Aorta (tissue), 5 donors: ENCODE measurements around the gene TMEM101. TPM values are rescaled to one million over a fixed set of nuclear protein-coding genes. Genes with fewer than 3 reads are reported as not detected.
A peak's percentile ranks its signal among the peaks of the same experiment; 100 is the strongest.

Experiments
- ATAC-seq: fragments of 200-7000 bp; cut with Tn5 transposase; one replicate; pipeline ENCODE4 v1.9.1; 2022; ENCODE audit warnings: moderate library complexity; ENCODE audit not compliant: low FRiP score
- DNase-seq, 2 donors: peaks; one replicate each; pipeline ENCODE4 v3.0.0-alpha.2; 2020
- H3K27ac ChIP-seq, 2 donors: one replicate each; pipeline ENCODE4 v1.5.1; 2013; ENCODE audit warnings: low read length in 2 of 2, mild to moderate bottlenecking in 2 of 2, moderate library complexity in 2 of 2, control low read depth in 1 of 2, inconsistent platforms in 1 of 2, low read depth in 1 of 2
- H3K27me3 ChIP-seq, 2 donors: one replicate each; pipeline ENCODE4 v1.6.1; 2013; ENCODE audit warnings: control low read depth in 1 of 2, low read length in 1 of 2, mild to moderate bottlenecking in 1 of 2, moderate library complexity in 1 of 2; ENCODE audit not compliant: insufficient read depth in 2 of 2, control insufficient read depth in 1 of 2
- H3K36me3 ChIP-seq, 2 donors: one replicate each; pipeline ENCODE4 v1.6.1; 2013; ENCODE audit warnings: control low read depth in 1 of 2, low read length in 1 of 2, mild to moderate bottlenecking in 1 of 2; ENCODE audit not compliant: insufficient read depth in 2 of 2, control insufficient read depth in 1 of 2
- H3K4me1 ChIP-seq, 2 donors: one replicate each; pipeline ENCODE4 v1.6.1; 2013; ENCODE audit warnings: low read length in 2 of 2, control low read depth in 1 of 2, mild to moderate bottlenecking in 1 of 2, moderate library complexity in 1 of 2; ENCODE audit not compliant: insufficient read depth in 2 of 2, control insufficient read depth in 1 of 2
- H3K4me3 ChIP-seq, 2 donors: one replicate each; pipeline ENCODE4 v1.5.1; 2013; ENCODE audit warnings: low read length in 2 of 2, control low read depth in 1 of 2, mild to moderate bottlenecking in 1 of 2
- H3K9me3 ChIP-seq: one replicate; pipeline ENCODE4 v1.6.1; 2013; ENCODE audit warnings: mild to moderate bottlenecking, low read length; ENCODE audit not compliant: control insufficient read depth
- WGBS, 2 donors: extraction: QIAGEN DNeasy Blood & Tissue Kit; methylation state at CpG; one replicate each; pipeline ENCODE4 v1.1.7; 2013; 5-methylcytosine and 5-hydroxymethylcytosine counted together
- intact Hi-C, 2 donors: fragments of 100-400 bp; cut with DNase I; formaldehyde crosslinking; loops; one replicate each; pipeline versions ENCODE4 v1.14.2 to v1.15.0; 2022
- polyA plus RNA-seq, 2 donors: library from polyadenylated mRNA; stranded (reverse); fragments of 200-250 nt; gene quantifications; one replicate each; pipeline ENCODE4 v1.2.3, GENCODE V29; 2013
- total RNA-seq, 2 donors: library from RNA; stranded (reverse); fragmentation: NEBNext Ultra II Directional; extraction: Animal tissue kit (Norgen Biotek cat#: 25700); gene quantifications; one replicate each; pipeline ENCODE4 v1.2.1, GENCODE V29; 2021
- donor health status: healthy with polysubstance abuse.
- donor health status: Bipolar disorder and iron deficiency.
- donor health status: DM: no; HTN: no; CAD: no.
- donor health status: DM: no; HTN: no; CAD: no.
- donor health status: DM: yes; HTN: yes; CAD: no.

TMEM101 gene
- total and polyA plus RNA-seq, 4 donors = 15.2 to 25.0 (median 19.1) TPM

- ATAC-seq (peak; percentile 8), DNase-seq (peak; percentile 60 to 83)
- intact Hi-C loops = loop anchor here in 1 of 2 donors (5.0 kb wide), 1 partner anchor 37 kb away; no protein-coding TSS in a partner anchor
- Histone ChIP-seq H3K9me3 (no peaks in the 10 kb centered on the region), H3K4me3 (peak overlapping the region; percentile 10 to 58), H3K27me3 (peaks cover 0 to 2% of the 10 kb centered on the region in 2 donors), H3K4me1 (no peaks in the 10 kb centered on the region), H3K36me3 (no peaks in the 10 kb centered on the region), H3K27ac (no peak overlapping the region)
- WGBS, 2 donors = 12 to 15% methylated on average over 48 to 59 of the region's 59 CpGs
These were observed 9.1 kb downstream of the TMEM101 start for GRCh38 chr17:44005527-44006271.

GRCh38 chr17:44004761-44005526 is 9.8 kb downstream of the TMEM101 start:
- intact Hi-C loops = loop anchor here in 1 of 2 donors (5.0 kb wide), 1 partner anchor 37 kb away; no protein-coding TSS in a partner anchor
- H3K27ac ChIP-seq = no peak overlapping the region

GRCh38 chr17:44004077-44004760 is 10.5 kb downstream of the TMEM101 start, which contains the start of gene NAGS:
TSS of gene NAGS (plus strand) at chr17:44004622. CDS start at chr17:44004664, 42 bp downstream.
- intact Hi-C loops = no loop called here
- Histone ChIP-seq H3K9me3 (no peaks in the 10 kb centered on the region), H3K36me3 (no peaks in the 10 kb centered on the region), H3K4me1 (no peaks in the 10 kb centered on the region), H3K4me3 (no peak within 1 kb of the TSS), H3K27ac (no peak within 1 kb of the TSS), H3K27me3 (peaks cover 0 to 2% of the 10 kb centered on the region in 2 donors)
- no peak for ATAC-seq
- DNase-seq = no peak
- 24 to 34% methylated on average over 24 to 25 of the region's 25 CpGs for WGBS, 2 donors

More at GRCh38 chr17:44004761-44005526, 9.8 kb downstream of the TMEM101 start:
- Histone ChIP-seq H3K9me3 (no peaks in the 10 kb centered on the region), H3K4me1 (no peaks in the 10 kb centered on the region), H3K36me3 (no peaks in the 10 kb centered on the region), H3K4me3 (no peak overlapping the region), H3K27me3 (peaks cover 0 to 2% of the 10 kb centered on the region in 2 donors)
- 9 to 15% methylated on average over 47 to 71 of the region's 71 CpGs for WGBS, 2 donors
- peak; percentile 51 to 79 for DNase-seq
- no peak for ATAC-seq

- no peak for DNase-seq
- Histone ChIP-seq H3K36me3 (no peaks in the 10 kb centered on the region), H3K27me3 (peaks cover 0 to 2% of the 10 kb centered on the region in 2 donors), H3K27ac (no peak overlapping the region), H3K4me3 (no peak overlapping the region), H3K9me3 (no peaks in the 10 kb centered on the region), H3K4me1 (no peaks in the 10 kb centered on the region)
- no peak for ATAC-seq
- whole genome bisulfite sequencing, 2 donors = 58 to 62% methylated on average over 9 of the region's 9 CpGs
- intact Hi-C loops = no loop called here
These were observed 12.5 kb downstream of the TMEM101 start for GRCh38 chr17:44002141-44002848.

- no peak for ATAC-seq
These were observed 13.3 kb downstream of the TMEM101 start for GRCh38 chr17:44001461-44001920.

GRCh38 chr17:44000871-44001460 is 13.8 kb downstream of the TMEM101 start:
- intact Hi-C loops = no loop called here

More at GRCh38 chr17:44001461-44001920, 13.3 kb downstream of the TMEM101 start:
- Histone ChIP-seq H3K36me3 (no peaks in the 10 kb centered on the region), H3K9me3 (no peaks in the 10 kb centered on the region), H3K27me3 (peaks cover 0 to 2% of the 10 kb centered on the region in 2 donors), H3K4me1 (no peaks in the 10 kb centered on the region), H3K4me3 (no peak overlapping the region), H3K27ac (no peak overlapping the region)
- DNase-seq = no peak
- intact Hi-C loops = no loop called here
- WGBS, 2 donors = 90 to 96% methylated on average over 2 of the region's 2 CpGs

GRCh38 chr17:44000141-44000860 is 14.5 kb downstream of the TMEM101 start:
- Histone ChIP-seq H3K27me3 (peaks cover 0 to 2% of the 10 kb centered on the region in 2 donors), H3K27ac (no peak overlapping the region), H3K36me3 (no peaks in the 10 kb centered on the region), H3K9me3 (no peaks in the 10 kb centered on the region), H3K4me1 (no peaks in the 10 kb centered on the region), H3K4me3 (no peak overlapping the region)
- DNase-seq = no peak
- ATAC-seq = no peak
- intact Hi-C loops = no loop called here
- WGBS, 2 donors = 79 to 84% methylated on average over 12 of the region's 12 CpGs

More at GRCh38 chr17:44000871-44001460, 13.8 kb downstream of the TMEM101 start:
- H3K27ac ChIP-seq = no peak overlapping the region
- no peaks in the 10 kb centered on the region for H3K36me3 ChIP-seq
- H3K4me1 ChIP-seq = no peaks in the 10 kb centered on the region
- no peak for DNase-seq
- H3K27me3 ChIP-seq = peaks cover 0 to 2% of the 10 kb centered on the region in 2 donors
- WGBS, 2 donors = 77 to 78% methylated on average over 6 of the region's 6 CpGs
- no peaks in the 10 kb centered on the region for H3K9me3 ChIP-seq
- H3K4me3 ChIP-seq = no peak overlapping the region
- ATAC-seq = no peak
